HL-60/S4 (cell line): ENCODE results near the gene DPH7.
"Not testable (repeated sequence)": the region's sequence is repeated elsewhere in the genome, so short reads cannot be mapped to it uniquely, and the experiment has no call there.

Experiments used
- in situ Hi-C: fragments of 300-500 bp; cut with MboI; formaldehyde crosslinking; loops from 2 replicates; pipeline ENCODE4 v1.14.3; 2022; ENCODE audit warnings: low sequenced_read_pairs

DPH7 gene

DNA sequence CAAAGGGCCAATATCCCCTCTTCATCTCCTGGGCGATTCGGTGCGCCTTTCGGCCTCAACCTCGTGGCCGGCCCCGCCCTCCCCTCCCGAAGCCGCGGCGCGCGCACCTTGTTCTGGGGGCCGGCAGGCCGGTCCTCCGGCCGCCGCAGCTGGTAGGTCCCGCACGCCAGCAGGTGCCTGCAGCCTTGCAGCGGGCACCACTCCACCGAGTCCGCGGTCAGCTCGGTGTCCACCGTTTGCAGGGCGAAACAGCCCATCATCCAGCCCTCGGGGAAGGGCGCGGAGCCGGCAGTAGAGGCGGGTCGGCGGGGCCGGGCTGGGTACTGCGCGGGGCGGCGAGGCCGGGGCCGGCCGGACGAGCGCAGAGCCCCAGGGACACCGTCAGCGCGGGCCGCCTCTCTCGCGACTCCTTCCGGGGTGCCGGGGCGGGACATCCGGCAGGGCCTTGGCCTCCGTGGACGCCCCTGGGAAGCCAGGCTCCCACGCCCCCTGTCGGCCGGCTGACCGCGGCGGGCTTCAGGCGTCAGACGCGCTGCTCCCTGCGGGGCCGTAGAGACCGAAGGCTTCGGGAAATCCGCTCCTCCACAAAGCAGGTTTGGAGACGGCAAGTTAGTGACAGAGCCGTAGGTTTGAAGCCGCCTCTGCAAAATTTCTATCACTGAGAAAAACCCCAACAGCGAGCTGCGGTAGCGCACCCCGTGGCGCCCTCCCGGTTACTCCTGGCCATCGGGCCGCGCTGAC lies at the start of gene DPH7:
DPH7 (minus strand) TSS at position 408 of the 741 bp plus-strand sequence; CDS start at position 260, 148 bp downstream.
- in situ Hi-C loops, result no loop called here

DNA sequence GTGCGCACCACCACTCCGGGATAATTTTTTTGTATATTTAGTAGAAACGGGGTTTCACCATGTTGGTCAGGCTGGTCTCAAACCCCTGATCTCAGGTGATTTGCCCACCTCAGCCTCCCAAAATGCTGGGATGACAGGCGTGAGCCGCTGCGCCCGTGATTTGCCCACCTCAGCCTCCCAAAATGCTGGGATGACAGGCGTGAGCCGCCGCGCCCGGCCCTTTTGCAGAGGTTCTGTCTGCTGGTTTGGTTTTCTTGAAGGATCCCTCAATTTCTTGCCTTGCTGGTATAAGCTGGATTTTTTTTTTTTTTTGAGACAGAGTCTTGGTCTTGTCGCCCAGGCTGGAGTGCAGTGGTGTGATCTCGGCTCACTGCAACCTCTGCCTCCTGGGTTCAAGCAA lies 48.7 kb upstream of the DPH7 start:
- in situ Hi-C loops, result not testable (repeated sequence)

DNA sequence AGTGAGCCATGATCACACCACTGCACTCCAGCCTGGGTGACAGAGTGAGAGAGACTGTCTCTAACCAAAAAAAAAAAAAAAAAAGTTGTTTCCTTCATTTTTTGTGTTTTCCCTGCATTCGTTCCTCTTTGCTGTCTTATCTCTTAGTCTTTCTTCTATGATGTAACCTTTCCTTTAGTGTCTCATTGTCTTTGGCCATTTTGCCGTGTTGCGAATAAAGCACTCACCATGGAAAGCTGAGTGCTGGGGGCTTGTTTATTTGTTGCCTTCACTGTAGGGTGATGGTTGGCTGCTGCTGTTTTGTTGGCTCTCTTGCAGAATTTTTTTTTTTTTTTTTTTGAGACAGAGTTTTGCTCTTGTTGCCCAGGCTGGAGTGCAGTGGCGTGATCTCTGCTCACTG lies 47.7 kb upstream of the DPH7 start:
- in situ Hi-C loops, result no loop called here

DNA sequence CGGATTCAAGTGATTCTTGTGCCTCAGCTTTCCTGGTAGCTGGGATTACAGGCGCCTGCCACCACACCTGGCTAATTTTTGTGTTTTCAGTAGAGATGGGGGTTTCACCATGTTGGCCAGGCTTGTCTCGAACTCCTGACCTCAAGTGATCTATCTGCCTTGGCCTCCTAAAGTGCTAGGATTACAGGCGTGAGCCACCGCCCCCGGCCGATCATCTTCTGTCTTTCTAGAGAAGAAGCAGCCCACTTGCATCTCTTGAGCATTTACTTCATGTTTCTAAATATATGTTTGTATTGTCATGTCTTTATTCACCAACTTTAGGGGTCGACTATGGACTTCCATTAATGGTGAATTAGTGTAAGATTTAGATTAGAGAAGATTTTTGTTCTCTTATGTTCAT lies 43.5 kb upstream of the DPH7 start:
- in situ Hi-C loops, result not testable (repeated sequence)

DNA sequence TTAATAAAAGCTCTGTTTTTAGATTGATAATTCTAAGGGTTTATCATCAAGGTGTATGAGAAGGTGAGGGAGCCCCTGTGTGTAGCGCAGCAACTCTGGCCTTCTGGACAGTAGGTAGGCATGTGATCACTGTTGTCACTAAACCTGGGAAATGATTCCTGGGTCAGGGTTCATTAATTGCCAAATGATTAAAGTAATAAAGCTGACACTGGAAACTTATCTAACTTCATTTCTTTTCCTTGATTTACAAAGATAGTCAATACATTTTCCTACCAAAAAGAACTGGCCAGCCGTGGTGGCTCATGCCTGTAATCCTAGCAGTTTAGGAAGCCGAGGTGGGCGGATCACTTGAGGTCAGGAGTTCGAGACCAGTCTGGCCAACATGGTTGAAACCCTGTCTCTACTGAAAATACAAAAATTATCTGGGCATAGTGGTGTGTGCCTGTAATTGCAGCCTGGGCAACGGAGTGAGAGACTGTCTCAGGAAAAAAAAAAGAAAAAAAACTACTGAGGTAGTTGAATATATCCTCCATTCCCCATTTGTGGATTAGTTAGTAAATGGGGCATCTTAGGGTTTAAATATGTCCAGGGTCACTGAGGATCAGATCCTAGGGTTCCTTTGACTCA lies 42.5 kb upstream of the DPH7 start:
- in situ Hi-C loops, result no loop called here

DNA sequence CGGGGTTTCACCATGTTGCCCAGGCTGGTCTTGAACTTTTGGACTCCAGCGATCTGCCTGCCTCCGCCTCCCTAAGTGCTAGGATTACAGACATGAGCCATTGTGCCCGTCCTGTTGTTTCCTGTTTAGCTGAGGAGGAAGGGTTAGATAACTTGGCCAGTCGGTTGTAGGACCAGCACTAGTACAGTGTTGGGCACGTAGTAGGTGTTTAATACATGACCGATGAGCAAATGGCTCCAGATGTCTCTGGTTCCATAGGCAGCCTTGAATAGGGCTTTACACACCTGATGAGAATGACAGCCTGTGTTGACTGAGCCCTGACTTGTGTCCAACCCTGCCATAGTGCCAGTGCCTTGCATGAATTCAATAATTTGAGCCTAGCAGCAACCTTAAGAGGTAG lies 41.9 kb upstream of the DPH7 start:
- in situ Hi-C loops, result no loop called here

DNA sequence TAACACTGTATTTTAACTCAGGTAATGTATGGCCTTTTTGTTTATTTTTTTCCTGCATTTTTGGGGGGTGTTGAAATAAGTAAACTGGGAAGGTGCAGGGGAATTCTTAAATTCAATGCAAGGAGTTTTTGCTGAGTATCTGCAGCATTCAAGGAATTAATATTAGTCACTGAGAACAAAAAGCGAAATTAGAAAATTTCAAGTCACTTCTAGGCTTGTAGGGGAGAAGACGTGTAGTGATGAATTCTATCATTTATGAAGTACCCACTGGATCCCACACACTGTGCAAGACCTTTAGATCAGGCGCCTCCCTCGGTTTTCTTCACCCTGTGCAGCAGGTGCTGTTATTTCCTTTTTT lies 41.3 kb upstream of the DPH7 start:
- in situ Hi-C loops, result no loop called here

DNA sequence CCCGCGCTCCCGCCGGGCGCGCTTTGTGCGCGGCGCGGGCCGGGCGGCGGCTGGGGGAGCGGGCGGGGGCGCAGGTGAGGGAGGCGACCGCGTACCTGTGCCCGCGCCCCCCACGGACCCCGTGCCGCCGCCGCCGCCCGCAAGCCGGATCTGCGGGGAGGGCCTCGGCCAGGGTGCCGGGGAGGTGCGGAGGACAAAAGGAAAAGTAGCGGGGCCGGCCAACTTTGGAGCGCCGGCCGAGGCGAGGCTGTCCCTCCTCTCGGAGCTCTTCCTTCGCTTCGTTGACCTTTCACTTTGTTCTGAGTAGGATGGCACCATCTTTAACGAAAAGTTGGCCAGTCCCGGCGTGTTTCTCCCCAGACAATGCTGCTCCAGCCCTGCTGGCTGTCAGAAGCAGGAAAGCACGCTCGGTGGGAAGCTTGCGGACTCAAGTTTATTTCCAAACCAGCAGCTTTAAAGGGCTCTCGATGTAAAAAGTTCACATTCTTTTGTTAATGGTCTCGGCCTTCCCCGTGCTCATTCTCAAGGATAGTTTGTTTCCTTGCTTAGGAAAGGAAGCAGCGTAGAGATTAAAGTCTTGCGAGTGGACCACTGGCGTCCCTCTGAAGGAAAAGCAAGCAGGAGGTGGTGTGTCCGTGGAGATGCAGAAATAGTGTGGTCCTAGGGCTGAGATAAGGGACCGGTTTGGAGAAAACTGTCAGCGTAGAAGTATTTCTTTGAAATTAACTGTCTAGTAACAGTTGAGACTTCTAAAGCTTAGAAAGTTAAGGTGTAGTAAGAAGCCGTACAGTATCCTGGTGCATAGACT lies 40.7 kb upstream of the DPH7 start:
- in situ Hi-C loops, result no loop called here

DNA sequence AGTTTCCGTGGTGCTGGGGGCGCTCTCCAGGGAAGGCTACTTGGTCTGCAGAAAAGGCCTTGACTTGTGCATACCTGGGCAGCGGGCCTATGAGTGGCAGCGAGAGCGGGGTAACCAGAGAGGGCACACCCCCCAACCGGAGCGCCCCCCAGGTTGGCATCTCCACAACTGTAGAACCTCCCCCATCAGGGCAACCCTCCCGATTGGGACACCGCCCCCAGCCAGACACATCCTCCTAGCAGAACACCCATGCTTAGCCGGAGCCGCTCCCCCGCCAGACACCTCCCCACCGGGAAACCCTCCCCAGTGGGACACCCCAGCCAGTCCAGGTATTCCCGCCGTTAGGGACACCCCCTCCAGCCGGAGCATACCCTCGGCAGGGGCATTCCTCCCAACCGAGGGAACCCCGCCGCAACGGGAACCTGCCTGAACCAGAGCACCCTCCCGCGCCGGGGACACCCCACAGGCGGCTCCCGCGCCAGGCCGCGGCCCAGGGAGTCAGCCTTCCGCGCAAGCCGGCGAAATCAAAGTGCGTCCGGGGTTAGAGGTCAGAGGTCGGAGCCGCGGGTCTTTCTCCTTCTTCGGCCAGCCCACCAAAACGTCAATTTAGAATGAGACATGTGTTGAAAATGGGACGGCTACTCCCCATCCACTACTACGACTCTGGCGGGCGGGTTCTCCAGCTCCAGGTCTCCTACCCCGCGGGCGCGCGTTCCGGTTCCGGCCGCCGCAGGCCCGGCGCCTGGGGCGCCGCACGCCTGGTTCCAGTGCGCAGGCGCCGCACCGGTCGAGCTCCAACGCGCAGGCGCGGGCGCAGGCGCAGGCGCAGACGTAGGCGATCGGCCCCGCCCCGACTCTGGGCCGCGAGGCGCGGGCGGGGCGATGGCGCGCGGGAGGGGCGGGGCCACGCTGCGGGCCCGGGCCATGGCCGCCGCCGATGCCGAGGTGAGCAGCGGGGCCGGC lies 39.7 kb upstream of the DPH7 start, which contains the start of gene EHMT1:
EHMT1 (plus strand) TSS at position 901 of the 963 bp plus-strand sequence; CDS start at position 925, 24 bp downstream.
- in situ Hi-C loops, result no loop called here

DNA sequence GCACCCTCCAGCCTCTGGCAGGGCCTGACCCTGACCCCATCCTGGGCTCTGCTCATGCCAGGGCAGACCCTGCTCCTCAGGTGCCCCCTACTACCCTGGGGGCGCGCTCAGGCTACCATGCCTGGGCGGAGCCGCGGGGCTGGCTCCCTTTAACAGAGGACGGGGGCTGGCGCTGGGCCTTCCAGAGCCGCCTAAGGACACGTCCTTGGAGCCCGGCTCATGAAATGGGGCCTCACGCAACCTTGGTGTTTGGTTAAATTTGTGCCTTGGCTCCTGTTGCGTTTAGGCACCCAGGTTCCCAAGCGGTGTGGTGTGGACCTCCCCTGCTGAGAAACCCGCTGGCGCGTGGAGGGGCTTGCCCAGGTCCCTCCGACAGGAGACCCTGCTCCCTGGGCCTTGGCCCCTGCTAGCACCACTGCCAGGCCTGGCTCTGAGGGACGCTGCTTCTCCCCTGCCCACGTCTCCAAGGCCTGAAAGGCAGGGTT lies 36.7 kb upstream of the DPH7 start:
- in situ Hi-C loops, result no loop called here

DNA sequence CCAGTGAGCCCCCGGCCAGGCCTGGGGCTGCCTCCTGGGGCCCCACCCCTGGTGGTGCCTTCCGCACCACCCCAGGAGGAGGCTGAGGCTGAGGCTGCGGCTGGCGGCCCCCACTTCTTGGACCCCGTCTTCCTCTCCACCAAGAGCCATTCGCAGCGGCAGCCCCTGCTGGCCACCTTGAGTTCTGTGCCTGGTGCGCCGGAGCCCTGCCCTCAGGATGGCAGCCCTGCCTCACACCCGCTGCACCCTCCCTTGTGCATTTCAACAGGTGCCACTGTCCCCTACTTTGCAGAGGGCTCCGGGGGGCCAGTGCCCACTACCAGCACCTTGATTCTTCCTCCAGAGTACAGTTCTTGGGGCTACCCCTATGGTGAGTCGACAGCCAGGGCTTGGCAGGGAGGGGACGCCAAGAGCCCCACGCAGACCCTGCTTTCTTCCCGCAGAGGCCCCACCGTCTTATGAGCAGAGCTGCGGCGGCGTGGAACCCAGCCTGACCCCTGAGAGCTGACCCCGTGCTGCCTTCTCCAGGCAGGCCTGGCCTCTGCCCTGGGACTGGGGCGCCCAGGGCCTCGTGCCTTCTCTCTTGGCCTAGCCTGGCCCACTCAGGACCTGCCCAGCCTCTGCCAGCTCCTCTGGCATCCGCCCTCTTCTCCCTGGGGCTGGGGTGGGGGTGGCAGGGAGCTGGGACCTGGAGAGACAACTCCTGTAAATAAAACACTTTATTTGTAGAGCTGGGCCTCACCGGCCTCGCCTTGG lies 36.1 kb upstream of the DPH7 start:
- in situ Hi-C loops, result no loop called here

DNA sequence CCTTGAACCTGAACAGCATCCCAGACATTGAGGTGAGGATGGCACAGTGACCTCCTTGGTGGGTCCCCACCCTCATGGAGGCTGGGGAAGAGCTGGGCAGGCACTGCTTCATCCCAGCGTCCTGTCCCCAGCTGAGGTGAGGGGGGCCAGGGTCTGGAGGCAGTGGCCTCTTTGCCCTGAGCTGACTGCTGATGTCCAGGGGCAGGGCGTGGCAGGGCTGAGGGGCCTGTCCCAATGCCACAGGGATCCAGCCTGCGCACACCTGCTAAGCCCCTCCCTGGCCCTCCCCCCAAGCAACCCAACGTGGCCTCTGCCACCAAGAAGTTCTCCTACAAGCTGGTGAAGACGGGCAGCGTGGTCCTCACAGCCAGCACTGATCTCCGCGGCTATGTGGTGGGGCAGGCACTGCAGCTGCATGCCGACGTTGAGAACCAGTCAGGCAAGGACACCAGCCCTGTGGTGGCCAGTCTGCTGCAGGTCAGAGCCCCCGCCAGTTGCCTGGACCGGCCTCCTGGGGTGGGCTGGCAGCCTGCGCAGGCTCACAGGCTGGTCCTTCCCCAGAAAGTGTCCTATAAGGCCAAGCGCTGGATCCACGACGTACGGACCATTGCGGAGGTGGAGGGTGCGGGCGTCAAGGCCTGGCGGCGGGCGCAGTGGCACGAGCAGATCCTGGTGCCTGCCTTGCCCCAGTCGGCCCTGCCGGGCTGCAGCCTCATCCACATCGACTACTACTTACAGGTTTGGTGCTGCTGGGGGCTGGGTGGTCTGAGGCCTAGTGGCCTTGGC lies 35.2 kb upstream of the DPH7 start:
- in situ Hi-C loops, result no loop called here

DNA sequence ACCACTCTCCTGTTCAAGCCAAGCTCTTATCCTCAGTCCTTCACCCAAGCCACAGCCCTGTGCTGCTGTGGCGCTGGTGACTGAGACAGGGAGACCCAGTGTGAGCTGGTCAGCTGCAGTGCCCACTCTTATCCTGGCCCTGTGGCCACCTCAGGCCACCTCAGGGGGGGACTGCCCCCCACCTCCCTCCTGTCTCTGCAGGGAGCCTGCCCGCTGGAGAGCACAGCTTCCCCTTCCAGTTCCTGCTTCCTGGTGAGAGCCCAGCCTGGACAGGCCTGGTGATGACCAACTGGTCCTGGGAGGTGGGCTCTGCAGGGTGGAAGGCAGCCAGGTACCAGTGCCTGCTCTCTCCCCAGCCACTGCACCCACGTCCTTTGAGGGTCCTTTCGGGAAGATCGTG lies 34.5 kb upstream of the DPH7 start:
- in situ Hi-C loops, result no loop called here

DNA sequence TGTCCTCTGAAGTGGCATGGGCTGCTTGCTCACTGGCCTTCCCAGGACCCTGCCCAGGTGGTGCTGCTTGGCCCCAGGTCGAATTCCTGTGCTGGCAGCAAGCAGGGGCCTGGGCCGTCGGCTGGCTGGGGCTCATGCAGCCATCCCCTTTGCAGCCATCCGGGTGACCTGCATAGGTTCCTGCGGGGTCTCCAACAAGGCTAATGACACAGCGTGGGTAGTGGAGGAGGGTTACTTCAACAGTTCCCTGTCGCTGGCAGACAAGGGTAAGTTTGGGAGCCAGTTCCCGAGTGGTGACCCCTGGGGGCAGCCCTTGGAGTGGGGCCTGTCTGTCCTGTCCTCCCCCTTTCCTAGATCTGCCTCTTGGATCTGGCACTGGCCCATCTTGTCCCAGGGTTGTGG lies 34.0 kb upstream of the DPH7 start:
- in situ Hi-C loops, result no loop called here

DNA sequence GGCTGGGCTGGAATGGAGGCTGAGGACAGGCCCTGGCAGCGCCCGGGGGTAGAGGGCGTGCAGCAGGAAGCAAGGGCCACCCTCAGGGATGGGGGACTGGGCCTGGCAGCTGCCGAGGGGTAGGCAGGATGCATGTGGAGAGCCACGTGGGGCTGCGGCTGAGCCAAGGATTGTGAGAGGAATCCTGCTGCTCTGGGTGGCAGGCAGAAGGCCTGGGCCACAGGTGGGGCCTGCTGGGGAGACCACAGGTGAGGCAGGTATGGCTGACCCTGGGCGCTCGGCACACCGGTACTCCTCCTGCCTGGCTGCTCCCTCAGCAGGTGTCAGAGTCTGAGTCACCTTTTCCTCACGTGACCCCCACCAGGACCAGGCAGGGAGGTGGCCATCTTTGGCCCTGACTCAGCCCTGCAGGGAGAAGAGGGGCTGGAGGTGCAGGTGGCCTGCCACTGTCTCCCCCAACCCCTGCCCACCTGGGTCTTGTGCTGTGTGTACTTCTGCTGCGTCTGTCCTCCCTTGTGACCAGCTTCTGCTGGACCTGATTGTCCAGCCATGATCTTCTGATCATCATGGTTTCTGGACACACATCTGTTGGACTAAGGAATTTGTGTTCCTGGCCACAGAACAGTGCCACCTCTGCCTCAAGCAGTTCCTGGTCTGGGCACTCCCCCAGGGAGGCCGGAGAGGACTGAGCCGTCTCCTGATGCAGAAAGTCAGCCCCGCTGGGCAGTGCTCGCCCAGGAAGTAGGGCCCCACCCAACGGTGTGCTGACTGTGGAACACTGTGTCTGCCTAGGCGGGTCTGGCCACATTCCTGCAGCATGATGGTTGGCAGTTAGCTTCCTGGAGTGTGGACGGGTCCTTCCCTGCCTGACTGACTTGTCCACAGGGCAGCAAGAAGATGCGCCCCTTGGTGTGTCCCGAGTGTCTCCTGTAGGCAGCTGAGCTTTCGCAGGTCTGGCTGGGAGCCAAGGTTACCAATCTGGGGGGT lies 33.2 kb upstream of the DPH7 start:
- in situ Hi-C loops, result no loop called here

DNA sequence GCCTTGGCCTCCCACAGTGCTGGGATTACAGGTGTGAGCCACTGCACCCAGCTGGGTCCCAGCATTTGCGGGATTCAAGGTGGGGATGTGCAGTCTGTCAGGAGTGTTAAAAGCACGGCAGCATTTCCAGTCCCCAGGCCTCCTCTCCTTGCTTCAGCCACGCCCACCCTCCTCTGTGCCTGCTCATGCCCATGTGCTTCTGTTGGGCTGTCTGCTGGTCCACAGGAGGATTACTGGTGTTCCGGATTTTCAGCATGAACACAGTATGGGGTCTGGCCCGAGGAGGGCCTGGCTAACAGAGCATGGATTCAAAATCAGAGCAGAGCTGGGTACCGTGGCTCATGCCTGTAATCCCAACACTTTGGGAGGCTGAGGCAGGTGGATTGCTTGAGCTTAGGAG lies 32.2 kb upstream of the DPH7 start:
- in situ Hi-C loops, result no loop called here

DNA sequence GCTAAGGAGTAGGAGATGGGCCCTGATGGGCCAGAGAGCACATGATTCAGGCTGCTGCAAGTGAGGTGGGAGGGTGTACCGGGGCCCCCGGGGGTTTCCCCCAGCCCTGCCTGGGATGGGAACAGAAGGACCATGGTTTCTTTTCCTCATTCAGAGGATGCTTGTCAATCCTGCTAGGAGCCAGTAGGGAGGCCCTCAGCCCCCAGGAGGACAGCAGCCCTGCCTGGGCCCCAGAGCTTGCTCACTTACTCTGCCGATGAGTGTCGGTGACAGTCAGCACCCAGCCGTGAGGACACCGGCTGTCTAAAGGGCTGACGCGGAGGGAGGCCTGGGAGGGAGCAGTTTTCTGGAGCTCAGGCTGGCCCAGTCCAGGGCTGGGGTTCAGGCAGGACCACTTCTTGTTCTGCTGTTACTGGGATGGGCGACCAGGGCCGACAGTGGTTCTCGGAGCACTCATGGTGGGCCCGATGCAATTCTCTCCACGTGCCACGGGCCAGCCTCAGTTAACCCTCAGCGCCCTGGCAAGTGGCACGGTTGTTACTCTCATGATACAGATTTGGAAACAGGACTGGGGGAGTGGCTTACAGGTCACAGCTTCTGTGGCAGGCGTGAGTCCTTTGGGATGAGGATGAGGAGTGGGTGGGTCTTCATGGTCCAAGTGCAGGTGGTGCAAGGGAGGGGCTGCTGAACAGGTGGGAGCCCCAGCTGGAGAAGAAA lies 28.6 kb upstream of the DPH7 start:
- in situ Hi-C loops, result no loop called here
